GM08714 (cell line): ENCODE measurements around the gene CCNL2.
A peak's percentile ranks its signal among the peaks of the same experiment; 100 is the strongest.

Experiments
- H3K4me3 ChIP-seq: fragments of 200-500 bp; sonication (Bioruptor generic); 2 replicates; pipeline ENCODE4 v1.5.1; 2014; ENCODE audit warnings: mild to moderate bottlenecking, low read length, inconsistent platforms
- ZNF274 ChIP-seq: IDR thresholded peaks from 2 replicates; pipeline ENCODE4 v1.6.1; 2012; ENCODE audit warnings: mild to moderate bottlenecking, low read depth, low read length

The CCNL2 gene

GRCh38 chr1:1402072-1402900 is 3.2 kb upstream of the CCNL2 start:
- TF ChIP-seq ZNF274, result no peak
- no peak overlapping the region for H3K4me3 ChIP-seq

- TF ChIP-seq ZNF274, result no peak
- H3K4me3 ChIP-seq, result no peak overlapping the region
Measured at GRCh38 chr1:1401457-1402010, 2.4 kb upstream of the CCNL2 start.

- peak overlapping the region; percentile 93; the same call in 1 of the 2 replicates for H3K4me3 ChIP-seq
- no peak for TF ChIP-seq ZNF274
Measured at GRCh38 chr1:1400576-1401456, 1.7 kb upstream of the CCNL2 start.

GRCh38 chr1:1399872-1400575 is 889 bp upstream of the CCNL2 start:
- peak overlapping the region; percentile 93 for H3K4me3 ChIP-seq
- no peak for TF ChIP-seq ZNF274

- no peak for TF ChIP-seq ZNF274
- peak overlapping the region; percentile 93 for H3K4me3 ChIP-seq
Measured at GRCh38 chr1:1398677-1399186, 403 bp downstream of the CCNL2 start.

GRCh38 chr1:1397839-1398523 is 1.2 kb downstream of the CCNL2 start:
- peak overlapping the region; percentile 93 for H3K4me3 ChIP-seq
- TF ChIP-seq ZNF274, result no peak

- no peak for TF ChIP-seq ZNF274
- no peak overlapping the region for H3K4me3 ChIP-seq
Measured at GRCh38 chr1:1395166-1395565, 4.0 kb downstream of the CCNL2 start.

GRCh38 chr1:1394116-1394515 is 5.0 kb downstream of the CCNL2 start:
- TF ChIP-seq ZNF274, result no peak
- no peak overlapping the region for H3K4me3 ChIP-seq

GRCh38 chr1:1393428-1393827 is 5.7 kb downstream of the CCNL2 start:
- no peak overlapping the region for H3K4me3 ChIP-seq
- TF ChIP-seq ZNF274, result no peak

GRCh38 chr1:1393014-1393413 is 6.1 kb downstream of the CCNL2 start:
- H3K4me3 ChIP-seq, result no peak overlapping the region
- TF ChIP-seq ZNF274, result no peak

- TF ChIP-seq ZNF274, result no peak
- no peak overlapping the region for H3K4me3 ChIP-seq
Measured at GRCh38 chr1:1391225-1391624, 7.9 kb downstream of the CCNL2 start.

- no peak overlapping the region for H3K4me3 ChIP-seq
- TF ChIP-seq ZNF274, result no peak
Measured at GRCh38 chr1:1390675-1391074, 8.5 kb downstream of the CCNL2 start.

GRCh38 chr1:1388078-1388472 is 11.1 kb downstream of the CCNL2 start:
- no peak overlapping the region for H3K4me3 ChIP-seq
- no peak for TF ChIP-seq ZNF274
